ENCODE data around the gene LTB4R.

The LTB4R gene

DNA sequence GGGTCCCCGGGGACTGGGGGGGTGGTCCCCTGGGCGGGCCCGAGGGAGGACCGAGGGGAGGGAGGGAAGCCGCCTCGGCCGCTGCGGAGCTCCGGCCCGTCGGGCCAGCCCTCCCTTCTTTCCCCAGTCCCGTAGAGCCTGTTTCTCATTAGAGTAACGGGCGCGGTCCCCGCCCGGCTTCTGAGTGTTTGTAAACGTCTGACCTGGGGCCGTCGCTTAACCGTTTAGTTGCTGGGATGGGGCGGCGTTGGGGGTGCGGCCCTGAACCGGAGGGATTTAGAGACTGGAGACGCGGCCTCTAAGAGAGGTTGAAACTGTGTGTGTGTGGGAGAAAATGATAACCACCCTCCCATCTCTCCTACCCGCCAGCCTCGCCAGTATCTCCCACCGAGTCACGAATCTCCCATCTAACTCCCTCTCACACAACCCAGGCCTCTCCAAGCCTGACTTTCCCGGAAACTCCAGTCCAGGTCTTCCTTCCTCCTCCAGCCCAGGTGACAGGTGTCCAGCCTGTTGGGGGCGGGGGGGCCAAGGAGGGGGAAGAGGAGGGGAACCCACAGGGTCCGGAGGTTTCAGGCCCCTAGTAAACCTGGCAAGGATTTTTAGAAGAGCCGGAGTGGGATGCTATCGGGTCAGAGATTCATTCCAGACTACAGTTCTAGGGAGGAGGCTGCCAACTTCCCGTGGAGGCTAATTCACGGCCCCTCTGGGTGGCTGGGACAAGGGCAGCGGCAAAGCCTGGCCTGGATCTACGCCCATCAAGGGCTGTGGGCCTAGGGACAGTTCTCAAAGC, 55.6 kb downstream of the LTB4R start:
- peak overlapping the region; percentile 52 for H3K4me3 ChIP-seq (ENCODE audit: control insufficient read depth, low read depth, low read length)
- TF ChIP-seq, protein P1, sequence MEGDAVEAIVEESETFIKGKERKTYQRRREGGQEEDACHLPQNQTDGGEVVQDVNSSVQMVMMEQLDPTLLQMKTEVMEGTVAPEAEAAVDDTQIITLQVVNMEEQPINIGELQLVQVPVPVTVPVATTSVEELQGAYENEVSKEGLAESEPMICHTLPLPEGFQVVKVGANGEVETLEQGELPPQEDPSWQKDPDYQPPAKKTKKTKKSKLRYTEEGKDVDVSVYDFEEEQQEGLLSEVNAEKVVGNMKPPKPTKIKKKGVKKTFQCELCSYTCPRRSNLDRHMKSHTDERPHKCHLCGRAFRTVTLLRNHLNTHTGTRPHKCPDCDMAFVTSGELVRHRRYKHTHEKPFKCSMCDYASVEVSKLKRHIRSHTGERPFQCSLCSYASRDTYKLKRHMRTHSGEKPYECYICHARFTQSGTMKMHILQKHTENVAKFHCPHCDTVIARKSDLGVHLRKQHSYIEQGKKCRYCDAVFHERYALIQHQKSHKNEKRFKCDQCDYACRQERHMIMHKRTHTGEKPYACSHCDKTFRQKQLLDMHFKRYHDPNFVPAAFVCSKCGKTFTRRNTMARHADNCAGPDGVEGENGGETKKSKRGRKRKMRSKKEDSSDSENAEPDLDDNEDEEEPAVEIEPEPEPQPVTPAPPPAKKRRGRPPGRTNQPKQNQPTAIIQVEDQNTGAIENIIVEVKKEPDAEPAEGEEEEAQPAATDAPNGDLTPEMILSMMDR (IDR thresholded peaks at IDR 0.05; ENCODE audit: control insufficient read depth, insufficient read depth, low read depth, low read length, missing control alignments), result no peak
- peak; percentile 89 for DNase-seq (ENCODE audit: low read depth)
